Kidney glomerular epithelial cell (primary cell): Measurements from ENCODE around the gene WDHD1.
"Not testable (repeated sequence)": the region's sequence is repeated elsewhere in the genome, so short reads cannot be mapped to it uniquely, and the experiment has no call there.

Source experiments
- DNase-seq: peaks from one replicate; lab custom pipeline; 2025; lab: John Stamatoyannopoulos, UW

Gene WDHD1, protein sequence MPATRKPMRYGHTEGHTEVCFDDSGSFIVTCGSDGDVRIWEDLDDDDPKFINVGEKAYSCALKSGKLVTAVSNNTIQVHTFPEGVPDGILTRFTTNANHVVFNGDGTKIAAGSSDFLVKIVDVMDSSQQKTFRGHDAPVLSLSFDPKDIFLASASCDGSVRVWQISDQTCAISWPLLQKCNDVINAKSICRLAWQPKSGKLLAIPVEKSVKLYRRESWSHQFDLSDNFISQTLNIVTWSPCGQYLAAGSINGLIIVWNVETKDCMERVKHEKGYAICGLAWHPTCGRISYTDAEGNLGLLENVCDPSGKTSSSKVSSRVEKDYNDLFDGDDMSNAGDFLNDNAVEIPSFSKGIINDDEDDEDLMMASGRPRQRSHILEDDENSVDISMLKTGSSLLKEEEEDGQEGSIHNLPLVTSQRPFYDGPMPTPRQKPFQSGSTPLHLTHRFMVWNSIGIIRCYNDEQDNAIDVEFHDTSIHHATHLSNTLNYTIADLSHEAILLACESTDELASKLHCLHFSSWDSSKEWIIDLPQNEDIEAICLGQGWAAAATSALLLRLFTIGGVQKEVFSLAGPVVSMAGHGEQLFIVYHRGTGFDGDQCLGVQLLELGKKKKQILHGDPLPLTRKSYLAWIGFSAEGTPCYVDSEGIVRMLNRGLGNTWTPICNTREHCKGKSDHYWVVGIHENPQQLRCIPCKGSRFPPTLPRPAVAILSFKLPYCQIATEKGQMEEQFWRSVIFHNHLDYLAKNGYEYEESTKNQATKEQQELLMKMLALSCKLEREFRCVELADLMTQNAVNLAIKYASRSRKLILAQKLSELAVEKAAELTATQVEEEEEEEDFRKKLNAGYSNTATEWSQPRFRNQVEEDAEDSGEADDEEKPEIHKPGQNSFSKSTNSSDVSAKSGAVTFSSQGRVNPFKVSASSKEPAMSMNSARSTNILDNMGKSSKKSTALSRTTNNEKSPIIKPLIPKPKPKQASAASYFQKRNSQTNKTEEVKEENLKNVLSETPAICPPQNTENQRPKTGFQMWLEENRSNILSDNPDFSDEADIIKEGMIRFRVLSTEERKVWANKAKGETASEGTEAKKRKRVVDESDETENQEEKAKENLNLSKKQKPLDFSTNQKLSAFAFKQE

DNA sequence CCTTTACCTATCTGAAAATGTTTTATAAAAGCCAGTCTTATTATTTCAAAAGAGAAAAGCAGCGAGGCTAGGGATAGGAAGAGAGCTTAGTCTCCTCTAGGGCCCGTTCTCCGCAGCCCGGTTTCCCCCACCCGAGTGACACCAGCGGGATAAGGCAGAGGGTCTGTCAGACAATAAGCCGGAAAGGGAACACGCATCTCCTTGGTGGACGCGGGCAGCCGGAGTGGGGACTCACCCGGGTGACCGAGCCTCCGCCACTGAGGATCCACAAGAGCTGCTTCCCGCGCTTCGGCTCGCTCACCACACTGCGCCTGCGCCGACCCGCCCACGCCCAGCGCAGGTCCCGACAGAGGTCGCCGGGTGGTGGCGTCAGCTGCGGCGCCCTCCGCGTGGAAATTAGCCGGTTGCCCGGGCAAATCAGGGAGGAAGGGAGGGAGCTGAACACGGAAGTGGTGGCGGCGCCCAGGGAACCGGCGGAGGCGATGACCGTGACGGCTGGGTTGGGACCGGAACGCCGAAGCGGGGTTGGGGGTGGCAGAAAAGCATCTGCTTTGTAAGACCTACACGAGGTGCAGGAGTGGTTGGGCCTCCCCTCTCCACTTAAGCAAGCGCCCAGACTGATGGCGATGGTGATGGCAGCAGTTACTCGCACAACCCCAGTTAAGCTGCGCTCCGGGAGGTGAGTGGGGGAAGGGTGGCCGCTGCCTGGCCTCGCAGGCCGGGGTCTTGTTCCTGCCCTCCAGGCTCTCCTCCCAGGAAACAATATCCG, at the start of gene WDHD1, which contains the start of gene SOCS4:
TSS of gene WDHD1 (minus strand) at position 307 of the 769 bp plus-strand sequence. CDS start 312 bp downstream, outside the sequence.
TSS of gene SOCS4 (plus strand) at position 444 of the 769 bp plus-strand sequence. CDS start 15,806 bp downstream, outside the sequence.
- DNase-seq = peak; percentile 85

DNA sequence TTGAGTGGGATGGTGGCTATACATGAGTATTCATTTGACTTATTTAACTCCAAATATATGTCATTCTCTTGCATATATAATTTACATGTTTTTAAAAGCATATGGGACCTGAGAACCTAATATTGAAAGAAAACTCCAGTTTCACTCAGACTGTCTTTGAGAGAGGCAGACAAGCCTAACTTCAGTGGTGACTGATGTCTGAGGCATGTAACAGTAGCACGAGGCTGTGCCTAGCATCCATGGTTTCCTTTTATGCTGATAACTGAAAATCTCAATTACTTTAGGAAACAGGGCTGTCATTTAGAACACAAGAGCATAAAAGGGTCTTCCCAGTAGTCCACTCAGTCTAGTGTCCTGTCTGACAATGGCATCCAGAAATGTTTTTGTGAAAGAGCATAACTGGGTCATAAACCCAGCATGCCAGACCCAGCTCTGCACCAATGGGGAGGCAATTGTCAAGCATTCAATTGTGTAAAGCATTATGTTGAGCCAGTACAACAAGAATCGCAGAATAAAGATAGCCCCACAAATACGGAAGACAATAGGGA, 48.8 kb upstream of the WDHD1 start:
- DNase-seq = no peak

DNA sequence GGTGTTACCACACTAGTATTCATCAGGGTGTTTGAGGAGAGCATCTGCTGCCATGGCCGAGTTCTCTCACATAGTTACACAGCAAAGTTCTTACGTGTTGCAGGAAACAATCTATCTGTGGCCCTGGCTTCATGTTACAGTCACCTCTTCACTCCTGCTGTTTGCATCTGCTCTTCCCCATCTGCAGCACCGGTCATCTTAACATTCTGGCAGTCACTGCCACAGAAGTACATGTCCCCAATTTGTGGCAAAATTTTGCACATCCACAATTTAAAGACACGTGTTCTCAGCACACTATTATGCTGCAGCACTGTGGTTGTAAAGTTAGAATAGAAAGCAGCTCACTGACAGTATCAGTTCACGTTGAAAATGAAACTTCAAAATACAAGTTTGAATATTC, 47.8 kb upstream of the WDHD1 start:
- DNase-seq = no peak

DNA sequence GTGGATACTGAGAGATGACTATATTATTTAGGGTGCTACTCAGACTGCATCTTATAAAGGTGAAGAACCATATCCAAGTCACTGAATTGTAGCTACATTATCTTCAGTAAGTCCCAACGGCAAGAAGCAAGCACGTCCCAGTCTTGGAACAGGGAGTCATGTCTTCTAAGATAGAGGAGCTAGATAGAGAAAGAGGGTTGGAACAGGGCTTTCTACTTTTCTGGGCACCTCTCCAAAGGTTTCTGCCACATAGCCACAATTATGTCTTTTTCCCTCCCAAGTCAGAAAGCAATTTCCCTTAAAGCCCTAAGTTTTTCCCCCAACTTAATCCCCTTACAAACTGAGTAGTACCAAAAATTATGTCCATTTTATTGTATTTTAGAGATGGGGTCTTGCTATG, 47.0 kb upstream of the WDHD1 start:
- no peak for DNase-seq

DNA sequence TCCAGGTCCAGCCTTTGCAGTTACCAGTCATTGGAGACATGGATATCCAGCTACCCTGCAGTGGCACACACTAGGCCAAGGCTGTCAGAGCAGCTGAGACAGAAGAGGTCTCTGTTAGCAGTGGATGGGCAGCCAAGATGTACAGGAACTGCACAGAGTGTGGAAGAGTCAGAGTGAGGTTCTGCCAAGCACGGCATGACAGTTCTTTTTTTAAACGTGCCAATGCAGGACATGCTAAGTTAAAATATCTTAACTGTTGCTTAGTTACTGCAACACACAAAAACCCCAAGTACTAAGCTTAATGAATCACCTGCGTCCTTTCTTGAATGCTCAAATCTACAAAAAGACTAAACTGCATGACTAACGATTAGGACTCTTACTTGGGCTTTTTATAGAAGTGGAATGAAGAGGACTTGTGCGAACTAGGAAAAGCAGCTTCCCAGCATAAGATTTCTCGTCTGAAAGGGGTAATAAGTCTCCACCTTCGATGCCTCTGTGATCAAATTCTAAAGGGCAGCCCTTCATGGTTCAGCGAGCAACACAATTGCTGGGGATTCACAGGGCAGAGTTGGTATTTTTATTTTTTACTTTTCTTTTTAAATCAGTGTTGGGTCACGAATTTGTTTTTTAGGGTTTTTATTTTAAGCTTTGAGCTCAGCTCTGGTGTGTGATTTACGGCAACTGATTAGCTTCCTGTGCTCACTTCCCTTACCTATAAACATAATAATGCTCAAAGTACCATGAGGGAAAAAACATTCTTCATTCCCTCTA, 45.2 kb upstream of the WDHD1 start:
- DNase-seq = peak; percentile 89

DNA sequence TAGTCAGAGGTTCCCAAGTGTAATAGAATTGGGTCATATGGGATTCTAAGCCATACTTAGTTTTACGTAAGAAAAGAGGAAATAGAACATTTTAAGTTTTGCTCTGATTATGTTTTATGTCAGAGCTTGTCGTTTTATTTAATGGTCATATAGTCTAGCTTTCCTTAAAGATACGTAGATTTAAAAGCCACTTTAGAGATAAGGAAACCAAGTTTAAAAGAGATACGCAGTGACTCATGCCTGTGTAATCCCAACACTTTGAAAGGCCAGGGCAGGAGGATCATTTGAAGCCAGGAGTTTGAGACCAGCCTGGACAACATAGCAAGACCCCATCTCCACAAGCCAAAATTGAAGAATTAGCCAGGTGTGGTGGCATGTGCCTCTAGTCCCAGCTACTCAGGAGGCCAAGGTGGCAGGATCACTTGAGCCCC, 44.1 kb upstream of the WDHD1 start:
- no peak for DNase-seq

DNA sequence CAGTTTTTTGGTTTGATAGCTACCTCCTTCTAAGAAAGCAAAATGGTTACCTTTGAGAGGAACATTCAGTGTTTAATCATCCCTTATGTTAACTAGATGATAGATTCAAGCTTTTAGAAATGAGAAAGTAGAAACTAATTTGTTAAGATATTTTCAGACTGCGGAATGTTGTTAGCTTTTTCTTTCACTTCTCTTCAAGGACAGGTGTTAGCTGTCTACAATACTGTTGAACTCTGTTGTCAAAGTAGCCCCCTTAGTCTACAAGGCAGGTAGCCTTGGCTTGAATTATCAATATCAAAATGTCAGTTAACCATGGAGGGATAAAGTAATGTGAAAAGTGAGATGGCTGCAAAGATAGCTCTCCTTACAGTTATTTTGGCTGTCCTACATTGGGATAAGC, 39.3 kb upstream of the WDHD1 start:
- DNase-seq = no peak

DNA sequence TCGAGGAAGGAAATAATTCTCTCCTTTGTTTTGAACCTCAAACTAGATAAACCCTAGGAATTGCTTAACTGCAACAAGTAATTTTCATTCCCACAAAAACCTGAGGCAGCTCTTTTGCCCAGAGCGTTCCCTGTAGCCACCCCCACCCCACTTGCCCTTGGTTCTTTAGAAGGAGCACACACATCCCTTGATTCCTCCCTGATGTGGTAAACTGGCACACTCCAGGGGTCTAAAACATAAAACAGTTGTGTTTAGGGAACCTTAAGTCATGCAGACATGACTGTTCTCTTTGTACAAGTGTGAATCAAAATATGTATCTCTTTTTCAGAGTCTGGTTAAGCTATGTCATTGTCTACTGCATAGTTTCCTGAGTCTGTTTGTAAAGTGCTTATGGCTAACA, 38.5 kb upstream of the WDHD1 start:
- no peak for DNase-seq

DNA sequence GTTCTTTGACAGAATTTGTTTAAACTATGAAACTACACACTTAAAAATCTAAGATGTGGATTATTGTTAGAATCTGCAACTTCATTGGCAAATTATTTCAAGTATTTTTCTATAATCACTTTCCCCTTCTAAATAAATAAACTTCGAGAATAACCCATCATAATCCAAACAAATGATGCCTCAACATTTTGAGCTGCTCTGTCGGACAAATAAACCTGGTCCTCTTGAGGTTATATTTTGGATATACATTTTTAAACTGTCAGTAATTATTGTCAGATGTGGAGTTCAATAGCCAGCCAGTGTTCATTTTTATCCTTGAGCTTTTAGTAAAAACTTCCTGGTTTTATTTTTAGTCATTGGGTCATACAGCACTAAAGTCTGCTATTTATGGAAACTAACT, 38.0 kb upstream of the WDHD1 start:
- not testable (repeated sequence) for DNase-seq

DNA sequence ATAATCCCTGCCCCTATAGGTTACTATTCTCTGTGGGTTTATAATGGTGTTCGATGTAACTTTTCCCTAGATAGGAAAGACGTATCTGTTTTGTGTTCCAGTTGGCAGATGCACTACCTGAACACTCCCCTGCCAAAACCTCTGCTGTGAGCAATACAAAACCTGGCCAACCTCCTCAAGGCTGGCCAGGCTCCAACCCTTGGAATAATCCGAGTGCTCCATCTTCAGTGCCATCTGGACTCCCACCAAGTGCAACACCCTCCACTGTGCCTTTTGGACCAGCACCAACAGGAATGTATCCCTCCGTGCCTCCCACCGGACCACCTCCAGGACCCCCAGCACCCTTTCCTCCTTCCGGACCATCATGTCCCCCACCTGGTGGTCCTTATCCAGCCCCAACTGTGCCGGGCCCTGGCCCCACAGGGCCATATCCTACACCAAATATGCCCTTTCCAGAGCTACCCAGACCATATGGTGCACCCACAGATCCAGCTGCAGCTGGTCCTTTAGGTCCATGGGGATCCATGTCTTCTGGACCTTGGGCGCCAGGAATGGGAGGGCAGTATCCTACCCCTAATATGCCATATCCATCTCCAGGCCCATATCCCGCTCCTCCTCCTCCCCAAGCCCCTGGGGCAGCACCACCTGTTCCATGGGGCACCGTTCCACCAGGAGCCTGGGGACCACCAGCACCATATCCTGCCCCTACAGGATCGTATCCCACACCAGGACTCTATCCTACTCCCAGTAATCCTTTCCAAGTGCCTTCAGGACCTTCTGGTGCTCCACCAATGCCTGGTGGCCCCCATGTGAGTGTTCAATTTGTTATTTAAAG, 35.8 kb upstream of the WDHD1 start:
- DNase-seq = no peak

DNA sequence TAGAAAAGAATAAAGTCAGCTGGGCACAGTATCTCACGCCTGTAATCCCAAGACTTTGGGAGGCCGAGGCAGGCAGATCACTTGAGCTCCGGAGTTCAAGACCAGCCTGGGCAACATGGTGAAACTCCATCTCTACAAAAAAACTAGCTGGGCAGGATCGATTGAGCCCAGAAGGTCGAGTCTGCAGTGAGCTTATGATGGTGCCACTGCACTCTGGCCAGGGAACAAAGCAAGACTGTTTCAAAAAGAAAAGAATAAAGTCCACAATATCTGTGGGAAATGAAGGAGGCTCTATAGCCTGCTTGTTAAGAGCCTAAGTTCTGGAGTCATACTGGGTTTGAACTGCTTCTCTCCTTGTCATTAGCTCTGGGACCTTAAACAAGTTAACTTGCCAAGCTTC, 32.4 kb upstream of the WDHD1 start:
- DNase-seq = no peak

DNA sequence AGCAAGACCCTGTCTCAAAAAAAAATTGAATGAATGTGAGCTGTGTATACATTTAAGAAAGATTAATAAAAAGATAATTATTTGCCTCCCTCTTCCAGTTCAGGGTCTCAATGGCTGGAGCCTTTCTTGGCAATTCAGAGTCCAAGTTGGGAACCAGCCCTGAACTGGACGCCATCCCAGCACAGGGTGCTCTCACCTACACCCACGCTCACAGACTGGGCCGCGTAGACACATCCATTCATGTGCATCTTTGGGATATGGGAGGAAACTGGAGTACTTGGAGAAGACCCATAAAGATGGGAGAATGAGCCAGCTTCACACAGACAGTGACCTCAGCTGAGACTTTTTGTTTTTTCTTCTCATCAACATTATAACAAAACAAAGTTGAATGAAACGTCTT, 31.0 kb upstream of the WDHD1 start:
- DNase-seq = no peak

DNA sequence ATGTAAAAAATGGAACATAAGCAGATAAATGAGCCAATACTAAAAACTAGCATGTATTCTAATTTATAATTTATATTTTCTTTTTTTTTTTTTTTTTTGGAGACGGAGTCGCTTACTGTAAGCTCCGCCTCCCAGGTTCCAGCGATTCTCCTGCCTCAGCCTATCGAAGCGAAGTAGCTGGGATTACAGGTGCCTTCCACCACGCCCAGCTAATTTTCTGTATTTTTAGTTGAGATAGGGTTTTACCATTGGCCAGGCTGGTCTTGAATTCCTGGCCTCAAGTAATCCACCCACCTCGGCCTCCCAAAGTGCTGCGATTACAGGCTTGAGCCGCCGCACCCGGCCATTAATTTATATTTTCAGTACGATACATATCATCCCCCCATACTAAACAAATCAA, 27.2 kb upstream of the WDHD1 start:
- DNase-seq = no peak

DNA sequence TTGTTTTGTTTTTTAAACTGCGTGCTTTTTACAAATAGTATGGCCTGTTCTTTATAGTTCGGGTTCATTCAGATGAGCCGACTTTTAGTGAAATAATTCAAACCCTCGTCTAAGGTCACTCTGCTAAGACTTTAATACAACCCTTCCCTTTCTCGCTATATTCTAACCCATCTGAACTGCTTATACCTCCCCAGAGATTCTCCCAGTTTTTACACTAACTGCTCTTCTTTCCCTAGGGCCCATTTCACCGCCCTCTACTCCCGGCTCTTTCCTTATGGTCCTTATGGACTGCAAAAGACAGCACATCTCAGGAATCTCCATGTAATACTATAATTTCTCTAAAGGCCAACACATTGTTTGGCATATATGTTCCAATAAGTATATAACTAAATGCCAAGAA, 26.6 kb upstream of the WDHD1 start:
- no peak for DNase-seq

DNA sequence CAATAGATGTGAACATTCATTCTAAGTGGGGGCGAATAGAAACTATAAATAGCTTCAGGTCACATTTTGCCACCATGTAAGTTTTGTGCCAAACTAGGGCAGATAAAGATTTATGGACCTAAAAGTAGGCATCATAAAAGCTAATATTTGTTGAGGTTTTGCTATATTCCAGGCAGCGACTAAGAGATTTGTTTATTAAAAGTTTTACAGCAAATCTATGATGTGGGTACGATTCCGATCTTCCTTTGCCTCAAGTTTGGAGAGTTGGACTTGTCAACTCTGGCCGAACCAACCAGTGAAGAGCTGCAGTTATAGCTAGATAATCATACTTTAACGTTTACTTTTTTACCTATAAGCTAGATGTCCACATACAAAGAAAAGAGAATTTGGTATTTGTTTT, 26.1 kb upstream of the WDHD1 start:
- DNase-seq = no peak

DNA sequence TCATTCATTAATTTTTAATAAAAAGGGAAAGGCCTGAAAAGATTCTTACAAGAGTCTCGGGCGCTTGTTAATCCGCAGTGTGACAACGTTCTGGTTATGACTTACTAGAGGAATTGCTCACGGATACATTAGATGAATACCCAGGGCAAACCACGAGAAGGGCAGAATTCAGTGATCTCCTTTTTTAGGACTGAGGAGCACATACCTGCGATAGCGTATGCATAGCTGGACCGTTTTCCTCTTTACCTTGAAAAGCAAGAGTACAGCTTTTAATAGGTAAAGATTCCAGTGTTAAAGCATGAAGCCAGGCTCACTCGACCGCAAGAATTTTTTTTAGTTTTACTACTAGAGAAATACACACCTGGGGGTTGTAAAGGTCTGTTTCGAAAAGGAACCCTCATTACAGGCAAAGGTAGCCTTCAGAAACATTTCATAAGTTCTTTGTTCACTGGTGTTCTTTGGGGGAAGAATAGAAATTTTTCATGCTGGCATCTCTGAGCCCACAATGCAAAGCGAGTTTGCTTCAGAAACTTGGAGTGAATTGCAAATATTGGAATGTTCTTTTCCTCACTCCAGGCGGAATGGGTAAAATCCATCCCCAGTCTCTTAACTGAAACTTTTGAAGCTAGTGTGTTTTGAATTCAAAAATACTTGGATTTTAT, 25.5 kb upstream of the WDHD1 start:
- no peak for DNase-seq

DNA sequence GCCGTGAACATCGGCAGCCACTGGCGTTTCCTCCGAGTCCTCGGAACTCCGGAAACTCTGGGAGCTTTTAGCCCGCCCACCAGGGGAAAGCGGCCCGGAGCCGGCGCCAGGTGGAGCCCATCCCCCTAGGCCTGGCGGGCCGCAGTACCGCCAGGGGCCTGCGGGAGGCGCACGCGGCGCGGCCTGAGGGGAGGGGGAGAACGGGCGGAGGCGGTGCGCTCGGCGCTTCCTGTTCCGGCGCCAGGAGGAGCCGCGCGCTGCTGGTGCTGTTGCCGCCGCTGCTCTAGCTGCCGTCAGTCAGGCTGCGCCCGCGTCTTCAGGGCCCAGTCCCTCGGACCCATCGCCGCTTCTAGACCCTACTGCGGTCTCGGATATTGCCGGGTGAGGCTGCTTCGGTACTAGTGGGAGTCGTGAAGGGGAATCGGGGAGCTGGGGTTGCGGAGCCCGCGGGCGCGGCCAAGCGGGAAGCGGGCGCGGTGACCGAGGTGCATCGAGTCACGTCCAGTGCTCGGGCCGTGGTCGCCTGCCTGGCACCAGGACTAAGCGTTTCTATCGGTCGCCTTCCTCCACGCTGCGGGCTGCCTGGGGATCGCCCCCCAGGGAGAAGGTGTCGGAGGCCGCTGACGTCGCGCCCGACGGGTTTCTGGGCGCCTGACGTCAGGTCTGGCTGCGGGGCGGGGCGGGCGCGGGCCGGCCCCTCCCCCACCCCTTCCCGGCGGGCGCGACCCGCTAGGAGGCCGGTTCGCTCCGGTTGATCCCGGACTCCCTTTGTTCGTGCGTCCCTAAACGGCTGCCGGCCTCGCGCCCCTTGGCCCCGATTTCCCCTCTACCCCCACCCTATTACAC, 24.7 kb upstream of the WDHD1 start, which contains the start of gene MAPK1IP1L:
TSS of gene MAPK1IP1L (plus strand) at position 225 of the 846 bp plus-strand sequence. CDS start 10,037 bp downstream, outside the sequence.
- DNase-seq = peak; percentile 88

DNA sequence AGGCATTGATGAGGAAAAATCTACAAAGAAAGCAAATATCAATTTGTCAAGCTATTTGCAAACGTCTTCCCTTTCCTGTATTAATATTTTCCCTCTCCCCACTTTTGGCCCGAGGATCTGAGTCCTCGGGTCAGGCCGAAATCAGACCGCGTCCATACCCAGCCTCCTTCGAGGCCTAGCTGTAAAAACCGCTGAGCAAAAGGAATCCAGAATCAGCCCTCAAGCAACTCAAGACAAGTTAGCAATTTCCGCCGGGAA, 24.2 kb upstream of the WDHD1 start:
- no peak for DNase-seq
